Panc1 (cell line): ENCODE measurements around the gene TBX5. TPM values are rescaled to one million over a fixed set of nuclear protein-coding genes. Genes with fewer than 3 reads are reported as not detected.

Experiments used
- ATAC-seq: fragments of 200-7000 bp; cut with Tn5 transposase; 2 replicates; pipeline ENCODE4 v1.9.1; 2020; ENCODE audit warnings: mild to moderate bottlenecking, moderate library complexity
- BruUV-seq: library from RNA; stranded (reverse); fragments of 400-500 nt; replicated peaks from 2 replicates; lab custom pipeline; 2021; lab: Mats Ljungman, UMichigan
- CTCF ChIA-PET: fragments of 300-600 bp; sonication (Branson Sonifier 250); formaldehyde crosslinking; loops from one replicate; lab custom pipeline; 2022; ENCODE audit warnings: antibody characterized with exemption; lab: Charles Lee
- POLR2A ChIA-PET: fragments of 300-600 bp; sonication (Branson Sonifier 250); formaldehyde crosslinking; loops from one replicate; lab custom pipeline; 2022; ENCODE audit warnings: antibody characterized with exemption; lab: Charles Lee
- DNase-seq: peaks from one replicate; pipeline ENCODE4 v3.0.0-alpha.2; 2010; ENCODE audit warnings: low read depth, low spot score
- H3K27ac ChIP-seq: 2 replicates; pipeline ENCODE4 v1.5.1; 2011; ENCODE audit warnings: mild to moderate bottlenecking, low read length, inconsistent platforms
- H3K27me3 ChIP-seq: fragments of 200-500 bp; sonication (Bioruptor generic); 2 replicates; pipeline ENCODE4 v1.6.0; 2014; ENCODE audit warnings: low read length, inconsistent platforms; ENCODE audit not compliant: control insufficient read depth, insufficient read depth
- H3K36me3 ChIP-seq: fragments of 200-500 bp; sonication (Bioruptor generic); 2 replicates; pipeline ENCODE4 v1.5.1; 2014; ENCODE audit warnings: inconsistent platforms, mild to moderate bottlenecking, low read length, moderate library complexity; ENCODE audit not compliant: control insufficient read depth, insufficient read depth
- H3K4me1 ChIP-seq: 2 replicates; pipeline ENCODE4 v1.5.1; 2011; ENCODE audit warnings: inconsistent platforms, mild to moderate bottlenecking, low read length, moderate library complexity; ENCODE audit not compliant: control insufficient read depth, insufficient read depth
- H3K4me3 ChIP-seq, 2 experiments: 2 replicates each; pipeline ENCODE4 v1.5.1; 2011 to 2012; ENCODE audit warnings: low read depth in 2 of 2, low read length in 2 of 2, mild to moderate bottlenecking in 2 of 2, inconsistent platforms in 1 of 2, moderate library complexity in 1 of 2
- H3K9me3 ChIP-seq: fragments of 200-500 bp; sonication (Bioruptor generic); 2 replicates; pipeline ENCODE4 v1.5.1; 2014; ENCODE audit warnings: low read depth, mild to moderate bottlenecking, inconsistent platforms, low read length, moderate library complexity; ENCODE audit not compliant: control insufficient read depth, insufficient read depth
- CTCF ChIP-seq: fragments of 450-650 bp; IDR thresholded peaks from 2 replicates; pipeline ENCODE4 v1.5.1; 2017; ENCODE audit warnings: mild to moderate bottlenecking
- POLR2AphosphoS5 ChIP-seq: IDR thresholded peaks from 2 replicates; pipeline ENCODE4 v1.6.1; 2012; ENCODE audit warnings: mild to moderate bottlenecking, low read depth, low read length, moderate library complexity
- REST ChIP-seq, 2 experiments: IDR thresholded peaks; 2 replicates each; pipeline ENCODE4 v1.6.1; 2011 to 2012; ENCODE audit warnings: low read depth in 2 of 2, control low read depth in 1 of 2, low read length in 1 of 2, mild to moderate bottlenecking in 1 of 2, moderate library complexity in 1 of 2; ENCODE audit not compliant: insufficient read depth in 1 of 2
- SIN3A ChIP-seq: IDR thresholded peaks from 2 replicates; pipeline ENCODE4 v1.6.1; 2012; ENCODE audit warnings: low read depth, mild to moderate bottlenecking, low read length, moderate library complexity, borderline replicate concordance; ENCODE audit not compliant: insufficient read depth
- TCF7L2 ChIP-seq: IDR thresholded peaks from 2 replicates; pipeline ENCODE4 v1.6.1; 2011; ENCODE audit warnings: mild to moderate bottlenecking, low read depth, low read length, inconsistent platforms
- in situ Hi-C: cut with HindIII; loops from 2 replicates; pipeline ENCODE4 v1.10.0; 2016; ENCODE audit warnings: low sequenced_read_pairs, low pct_unique_long_range_greater_than_20kb
- intact Hi-C: fragments of 100-400 bp; cut with micrococcal nuclease; formaldehyde crosslinking; loops from one replicate; pipeline ENCODE4 v1.10.0; 2022; ENCODE audit not compliant: unreplicated experiment
- total RNA-seq: library from RNA; stranded (reverse); gene quantifications from one replicate; pipeline ENCODE4 v1.2.1, GENCODE V29; 2021; ENCODE audit not compliant: unreplicated experiment

The TBX5 gene
- total RNA-seq, 1 experiment from 2014 or later, result not detected

DNA sequence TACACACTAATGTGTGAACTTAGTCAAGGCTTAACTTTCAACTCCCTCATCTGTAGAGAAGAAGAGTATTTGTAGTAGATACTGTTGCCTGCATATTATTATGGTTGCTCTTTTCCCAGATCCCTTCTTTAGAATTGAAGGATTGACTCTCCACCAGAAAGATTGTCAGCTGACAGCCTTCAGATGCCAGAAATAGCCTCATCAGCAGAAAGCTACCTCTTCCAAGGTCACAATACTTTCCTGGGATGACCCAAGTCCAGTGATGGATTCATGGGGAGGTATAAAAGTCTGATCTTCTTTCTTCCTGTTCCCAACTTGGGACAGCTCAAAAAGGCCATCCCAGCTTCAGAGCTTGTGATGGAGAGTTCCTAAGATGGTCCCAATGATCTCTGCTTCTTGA is 78.2 kb downstream of the TBX5 start:
- ChIA-PET POLR2A (interaction anchor here (0.6 kb wide), 1 partner anchor 337 kb away, joined by 4 read pairs; no protein-coding TSS in a partner anchor), CTCF (no interaction called here)
- no TSS peak for BruUV-seq
- no peak for DNase-seq
- Histone ChIP-seq H3K9me3 (no peaks in the 10 kb centered on the region), H3K4me1 (no peaks in the 10 kb centered on the region), H3K27ac (no peak overlapping the region), H3K36me3 (no peaks in the 10 kb centered on the region), H3K4me3 (no peak overlapping the region), H3K27me3 (peaks cover 4% of the 10 kb centered on the region; the same call in 1 of the 2 replicates)
- ATAC-seq, result no peak
- intact Hi-C loops, result no loop called here
- in situ Hi-C loops, result no loop called here
- TF ChIP-seq POLR2AphosphoS5, result no peak
- TF ChIP-seq REST (IDR thresholded peaks at IDR 0.05; ENCODE audit: insufficient read depth in 1 of 2, low read depth in 2 of 2, low read length in 1 of 2), result no peak

DNA sequence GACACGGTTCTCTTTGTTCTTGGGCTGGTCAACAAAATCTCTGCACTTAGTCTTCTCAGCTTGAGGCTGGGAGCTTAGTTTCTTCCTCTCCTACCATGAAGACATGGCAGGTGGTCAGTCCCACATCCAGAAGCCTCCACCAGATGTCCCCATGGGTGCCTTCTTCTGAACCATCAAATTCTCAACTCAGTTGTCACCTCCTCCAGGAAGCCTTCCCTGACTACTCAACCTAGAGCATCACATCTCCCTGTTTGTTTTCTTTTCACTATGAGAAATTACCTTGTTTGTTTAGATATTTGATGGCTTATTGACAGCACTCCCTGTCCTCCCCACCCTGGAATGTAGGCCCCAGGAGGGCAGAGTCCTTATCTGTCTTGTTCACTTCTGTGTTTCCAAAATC is 84.4 kb downstream of the TBX5 start:
- Histone ChIP-seq H3K27me3 (peaks cover 4% of the 10 kb centered on the region; the same call in 1 of the 2 replicates), H3K4me1 (no peaks in the 10 kb centered on the region), H3K4me3 (no peak overlapping the region), H3K27ac (no peak overlapping the region), H3K9me3 (no peaks in the 10 kb centered on the region), H3K36me3 (no peaks in the 10 kb centered on the region)
- DNase-seq, result no peak
- intact Hi-C loops, result no loop called here
- TF ChIP-seq CTCF, result no peak
- TF ChIP-seq REST (IDR thresholded peaks at IDR 0.05; ENCODE audit: insufficient read depth in 1 of 2, low read depth in 2 of 2, low read length in 1 of 2), result no peak
- TF ChIP-seq TCF7L2, result no peak
- TF ChIP-seq POLR2AphosphoS5, result no peak
- TF ChIP-seq SIN3A, result no peak
- ChIA-PET CTCF (interaction anchor here (0.5 kb wide), 1 partner anchor 78 kb away, joined by 4 read pairs; no protein-coding TSS in a partner anchor), POLR2A (no interaction called here)
- in situ Hi-C loops, result no loop called here
- no peak for ATAC-seq
- no TSS peak for BruUV-seq
